OCI-LY7 (cell line): Measurements from ENCODE around the gene METTL14. TPM values are rescaled to one million over a fixed set of nuclear protein-coding genes. Genes with fewer than 3 reads are reported as not detected.

Experiments
- BruUV-seq: library from RNA; stranded (reverse); fragments of 400-500 nt; replicated peaks from 2 replicates; lab custom pipeline; 2021; lab: Mats Ljungman, UMichigan
- CTCF ChIA-PET: fragments of 300-600 bp; sonication (Branson Sonifier 250); formaldehyde crosslinking; loops from one replicate; lab custom pipeline; 2022; ENCODE audit warnings: antibody characterized with exemption; ENCODE audit not compliant: unreplicated experiment; lab: Charles Lee
- POLR2A ChIA-PET: fragments of 300-600 bp; sonication (Branson Sonifier 250); formaldehyde crosslinking; loops from one replicate; lab custom pipeline; 2022; ENCODE audit warnings: antibody characterized with exemption; lab: Charles Lee
- DNase-seq: peaks from one replicate; pipeline ENCODE4 v3.0.0-alpha.2; 2015; ENCODE audit warnings: low spot score
- H2AFZ ChIP-seq: fragments of 200-600 bp; sonication (generic), shearing (Covaris generic); 2 replicates; pipeline ENCODE4 v1.6.1; 2014; ENCODE audit warnings: mild to moderate bottlenecking, antibody characterized with exemption, low read length, moderate library complexity
- H3K27ac ChIP-seq: fragments of 200-600 bp; sonication (generic); 2 replicates; pipeline ENCODE4 v1.5.1; 2014; ENCODE audit warnings: mixed run types, low read depth, mild to moderate bottlenecking, moderate library complexity, low read length, inconsistent platforms; ENCODE audit not compliant: poor library complexity, severe bottlenecking
- H3K36me3 ChIP-seq: fragments of 200-600 bp; sonication (generic); 2 replicates; pipeline ENCODE4 v1.6.1; 2014; ENCODE audit warnings: mild to moderate bottlenecking, antibody characterized with exemption, low read length, moderate library complexity, mixed read lengths; ENCODE audit not compliant: insufficient read depth
- H3K4me1 ChIP-seq: fragments of 200-600 bp; sonication (generic); 2 replicates; pipeline ENCODE4 v1.5.1; 2014; ENCODE audit warnings: mild to moderate bottlenecking, low read length; ENCODE audit not compliant: insufficient read depth, poor library complexity, severe bottlenecking
- H3K4me2 ChIP-seq: fragments of 200-600 bp; sonication (generic); 2 replicates; pipeline ENCODE4 v1.6.1; 2014; ENCODE audit warnings: mild to moderate bottlenecking, low read length
- H3K4me3 ChIP-seq: fragments of 200-600 bp; sonication (generic); 2 replicates; pipeline ENCODE4 v1.5.1; 2014; ENCODE audit warnings: mild to moderate bottlenecking, low read depth, low read length; ENCODE audit not compliant: poor library complexity, severe bottlenecking
- H3K79me2 ChIP-seq: fragments of 200-600 bp; sonication (generic); 2 replicates; pipeline ENCODE4 v1.6.1; 2016; ENCODE audit warnings: low read depth, mild to moderate bottlenecking, low read length, moderate library complexity, mixed read lengths; ENCODE audit not compliant: insufficient read depth
- H3K9me2 ChIP-seq: fragments of 200-600 bp; sonication (generic); 2 replicates; pipeline ENCODE4 v1.6.1; 2016; ENCODE audit warnings: mild to moderate bottlenecking, low read length, mixed read lengths; ENCODE audit not compliant: insufficient read depth
- H3K9me3 ChIP-seq: fragments of 200-600 bp; sonication (generic); 2 replicates; pipeline ENCODE4 v1.6.1; 2014; ENCODE audit warnings: mild to moderate bottlenecking, mixed run types, low read length, mixed read lengths
- H4K20me1 ChIP-seq: fragments of 200-600 bp; sonication (generic); 2 replicates; pipeline ENCODE4 v1.6.1; 2014; ENCODE audit warnings: mild to moderate bottlenecking, antibody characterized with exemption, low read length, moderate library complexity, mixed read lengths; ENCODE audit not compliant: insufficient read depth
- EZH2phosphoT487 ChIP-seq: fragments of 200-600 bp; sonication (generic); IDR thresholded peaks from 2 replicates; pipeline ENCODE4 v1.6.1; 2018; ENCODE audit warnings: low read depth, borderline replicate concordance, mild to moderate bottlenecking, mixed run types, antibody characterized with exemption, low read length, moderate library complexity, mixed read lengths
- intact Hi-C: fragments of 100-400 bp; cut with micrococcal nuclease; formaldehyde crosslinking; loops from one replicate; pipeline ENCODE4 v1.10.0; 2022; ENCODE audit not compliant: unreplicated experiment
- total RNA-seq, 2 experiments: library from RNA; depleted of rRNA in 1 of 2; stranded (reverse); fragments of >200 nt in 1 of 2; shearing (Covaris generic) in 1 of 2; gene quantifications; 2 replicates each; pipeline ENCODE4 v1.2.3, GENCODE V29; 2014 to 2022
- TF ChIP-seq, protein P1 (sequence below): fragments of 200-600 bp; sonication (generic); conservative IDR thresholded peaks from 2 replicates; pipeline ENCODE4 v1.5.1; 2014; ENCODE audit warnings: mild to moderate bottlenecking, antibody characterized with exemption, low read length, moderate library complexity, mixed read lengths

METTL14 gene
- total RNA-seq, 2 experiments from 2014 or later: 17.5 to 41.7 TPM

- no peaks in the 10 kb centered on the region for H3K9me2 ChIP-seq
- intact Hi-C loops: no loop called here
- no peak for DNase-seq
- ChIA-PET CTCF (no interaction called here), POLR2A (interaction anchor here (1.5 kb wide), 1 partner anchor 12 kb away, joined by 3 read pairs; no protein-coding TSS in a partner anchor)
- H2AFZ ChIP-seq: no peak overlapping the region
- H3K9me3 ChIP-seq: no peaks in the 10 kb centered on the region
- no peak overlapping the region for H3K4me2 ChIP-seq
- H4K20me1 ChIP-seq: no peaks in the 10 kb centered on the region
- no TSS peak for BruUV-seq
- no peak overlapping the region for H3K27ac ChIP-seq
- H3K79me2 ChIP-seq: no peaks in the 10 kb centered on the region
- H3K36me3 ChIP-seq: peaks cover 85% of the 10 kb centered on the region
- peaks cover 4% of the 10 kb centered on the region for H3K4me1 ChIP-seq
- TF ChIP-seq, protein P1, sequence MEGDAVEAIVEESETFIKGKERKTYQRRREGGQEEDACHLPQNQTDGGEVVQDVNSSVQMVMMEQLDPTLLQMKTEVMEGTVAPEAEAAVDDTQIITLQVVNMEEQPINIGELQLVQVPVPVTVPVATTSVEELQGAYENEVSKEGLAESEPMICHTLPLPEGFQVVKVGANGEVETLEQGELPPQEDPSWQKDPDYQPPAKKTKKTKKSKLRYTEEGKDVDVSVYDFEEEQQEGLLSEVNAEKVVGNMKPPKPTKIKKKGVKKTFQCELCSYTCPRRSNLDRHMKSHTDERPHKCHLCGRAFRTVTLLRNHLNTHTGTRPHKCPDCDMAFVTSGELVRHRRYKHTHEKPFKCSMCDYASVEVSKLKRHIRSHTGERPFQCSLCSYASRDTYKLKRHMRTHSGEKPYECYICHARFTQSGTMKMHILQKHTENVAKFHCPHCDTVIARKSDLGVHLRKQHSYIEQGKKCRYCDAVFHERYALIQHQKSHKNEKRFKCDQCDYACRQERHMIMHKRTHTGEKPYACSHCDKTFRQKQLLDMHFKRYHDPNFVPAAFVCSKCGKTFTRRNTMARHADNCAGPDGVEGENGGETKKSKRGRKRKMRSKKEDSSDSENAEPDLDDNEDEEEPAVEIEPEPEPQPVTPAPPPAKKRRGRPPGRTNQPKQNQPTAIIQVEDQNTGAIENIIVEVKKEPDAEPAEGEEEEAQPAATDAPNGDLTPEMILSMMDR: no peak
- no peak for TF ChIP-seq EZH2phosphoT487
- no peak overlapping the region for H3K4me3 ChIP-seq
These were observed 44.4 kb downstream of the METTL14 start for GRCh38 chr4:118729287-118730286.

DNA sequence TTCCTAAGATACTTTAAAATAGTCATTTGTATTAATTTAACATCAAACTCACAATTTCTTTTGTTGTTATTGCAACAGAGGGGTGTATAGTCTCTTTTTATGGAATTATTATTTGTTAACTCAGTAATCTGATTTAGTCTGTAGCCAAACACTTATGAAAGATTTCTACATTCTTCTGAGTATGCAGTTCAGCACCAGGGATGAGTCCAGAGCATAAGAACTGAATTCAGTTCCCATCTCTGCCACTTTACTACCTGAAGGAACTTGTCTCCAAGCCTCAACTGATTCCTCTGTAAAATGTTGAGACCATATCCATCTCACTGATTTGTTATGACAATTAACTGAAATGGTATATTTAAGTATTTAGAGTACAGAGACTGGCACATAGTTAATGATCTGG lies 45.5 kb downstream of the METTL14 start:
- Histone ChIP-seq H3K27ac (no peak overlapping the region), H3K36me3 (peaks cover 81% of the 10 kb centered on the region), H3K4me3 (no peak overlapping the region), H2AFZ (no peak overlapping the region), H3K4me1 (peaks cover 4% of the 10 kb centered on the region), H4K20me1 (no peaks in the 10 kb centered on the region), H3K9me3 (no peaks in the 10 kb centered on the region), H3K4me2 (no peak overlapping the region), H3K79me2 (no peaks in the 10 kb centered on the region), H3K9me2 (no peaks in the 10 kb centered on the region)
- BruUV-seq: no TSS peak
- CTCF ChIA-PET: no interaction called here
- POLR2A ChIA-PET: no interaction called here
- intact Hi-C loops: no loop called here
- DNase-seq: no peak
- TF ChIP-seq EZH2phosphoT487: no peak
- TF ChIP-seq, protein P1: no peak
